H1 (cell line): ENCODE measurements around the gene FSD1. TPM values are rescaled to one million over a fixed set of nuclear protein-coding genes. Genes with fewer than 3 reads are reported as not detected.

Experiments
- CTCF ChIA-PET: fragments of 300-600 bp; sonication (Branson Sonifier 250); formaldehyde crosslinking; loops from one replicate; lab custom pipeline; 2021; ENCODE audit not compliant: partially characterized antibody; lab: Charles Lee
- POLR2A ChIA-PET: fragments of 300-600 bp; sonication (Branson Sonifier 250); formaldehyde crosslinking; loops from one replicate; lab custom pipeline; 2021; ENCODE audit warnings: inconsistent platforms; ENCODE audit not compliant: partially characterized antibody; lab: Charles Lee
- DNase-seq, 2 experiments: peaks; one replicate each; pipeline versions ENCODE4 v3.0.0 to v3.0.0-alpha.2; 2010 to 2022; ENCODE audit warnings: low spot score in 2 of 2, low read depth in 1 of 2, mixed read lengths in 1 of 2
- FAIRE-seq: peaks from 2 replicates; lab custom pipeline; 2011; peaks lifted over from hg19 to GRCh38; lab: Jason Lieb, UNC
- H2AFZ ChIP-seq: 2 replicates; pipeline ENCODE4 v1.8.1; 2012; ENCODE audit warnings: low read length, inconsistent platforms
- H2AK5ac ChIP-seq: 2 replicates; pipeline ENCODE4 v1.6.1; 2013; ENCODE audit warnings: low read depth, low read length
- H2BK120ac ChIP-seq: replicated peaks from 2 replicates; pipeline ENCODE3; 2013; ENCODE audit warnings: low read depth, low read length, inconsistent platforms
- H2BK12ac ChIP-seq: 2 replicates; pipeline ENCODE4 v1.6.1; 2013; ENCODE audit warnings: low read depth, low read length
- H2BK15ac ChIP-seq: 2 replicates; pipeline ENCODE4 v1.6.1; 2013; ENCODE audit warnings: low read length
- H2BK20ac ChIP-seq: 2 replicates; pipeline ENCODE4 v1.6.1; 2013; ENCODE audit warnings: low read length
- H2BK5ac ChIP-seq: 2 replicates; pipeline ENCODE4 v1.6.1; 2013; ENCODE audit warnings: low read depth, low read length
- H3K14ac ChIP-seq: 2 replicates; pipeline ENCODE4 v1.6.1; 2013; ENCODE audit warnings: inconsistent platforms; ENCODE audit not compliant: insufficient read length
- H3K18ac ChIP-seq: 2 replicates; pipeline ENCODE4 v1.6.1; 2013; ENCODE audit warnings: low read length; ENCODE audit errors: extremely low read depth
- H3K23ac ChIP-seq: 2 replicates; pipeline ENCODE4 v1.6.1; 2013; ENCODE audit warnings: inconsistent platforms; ENCODE audit not compliant: insufficient read length
- H3K23me2 ChIP-seq: 2 replicates; pipeline ENCODE4 v1.6.1; 2013; ENCODE audit warnings: low read depth, low read length
- H3K27ac ChIP-seq: 2 replicates; pipeline ENCODE4 v1.6.1; 2011; ENCODE audit warnings: low read depth, low read length, inconsistent platforms
- H3K27me3 ChIP-seq, 4 experiments: replicated peaks in 1 of 4; 1 replicate in 1 of 4; 2 replicates in 3 of 4; pipeline versions ENCODE4 v1.6.1 to v1.8.1; 2011 to 2013; ENCODE audit warnings: low read length in 3 of 4, mild to moderate bottlenecking in 3 of 4, inconsistent platforms in 2 of 4, mixed read lengths in 2 of 4, moderate library complexity in 1 of 4; ENCODE audit not compliant: control insufficient read depth in 3 of 4, insufficient read depth in 3 of 4; ENCODE audit errors: extremely low read depth in 1 of 4
- H3K36me3 ChIP-seq, 4 experiments: 2 replicates each; pipeline versions ENCODE4 v1.6.1 to v1.8.1; 2011 to 2013; ENCODE audit warnings: mild to moderate bottlenecking in 4 of 4, low read length in 3 of 4, moderate library complexity in 2 of 4, control low read depth in 1 of 4, inconsistent platforms in 1 of 4; ENCODE audit not compliant: insufficient read depth in 4 of 4, control insufficient read depth in 2 of 4
- H3K4ac ChIP-seq: replicated peaks from 2 replicates; pipeline ENCODE3; 2013; ENCODE audit warnings: low read length, low read depth, mixed read lengths, inconsistent platforms; ENCODE audit not compliant: insufficient read length
- H3K4me1 ChIP-seq, 4 experiments: replicated peaks in 1 of 4; 1 replicate in 1 of 4; 2 replicates in 3 of 4; pipeline versions ENCODE4 v1.6.1 to v1.8.1; 2011 to 2013; ENCODE audit warnings: low read length in 3 of 4, inconsistent platforms in 2 of 4, mixed read lengths in 1 of 4; ENCODE audit not compliant: insufficient read depth in 4 of 4, control insufficient read depth in 3 of 4
- H3K4me2 ChIP-seq, 2 experiments: 2 replicates each; pipeline versions ENCODE4 v1.6.1 to v1.8.1; 2011 to 2013; ENCODE audit warnings: low read depth in 2 of 2, low read length in 2 of 2, control low read depth in 1 of 2, inconsistent platforms in 1 of 2, mild to moderate bottlenecking in 1 of 2; ENCODE audit not compliant: insufficient read depth in 1 of 2
- H3K4me3 ChIP-seq, 4 experiments: fragments of 200-600, 300-600 bp in 1 of 4; sonication (generic), shearing (Covaris generic), sonication (Bioruptor Twin) in 1 of 4; 2 replicates each; pipeline versions ENCODE4 v1.5.1 to v1.8.1; 2011 to 2016; ENCODE audit warnings: low read length in 4 of 4, low read depth in 3 of 4, control low read depth in 2 of 4, inconsistent platforms in 2 of 4, mild to moderate bottlenecking in 2 of 4, mixed read lengths in 1 of 4, moderate library complexity in 1 of 4; ENCODE audit not compliant: insufficient read depth in 2 of 4; ENCODE audit errors: extremely low read depth in 1 of 4
- H3K56ac ChIP-seq: replicated peaks from 2 replicates; pipeline ENCODE3; 2013; ENCODE audit warnings: low read depth, mild to moderate bottlenecking, mixed read lengths, low read length, inconsistent platforms; ENCODE audit not compliant: insufficient read length
- H3K79me1 ChIP-seq: 2 replicates; pipeline ENCODE4 v1.6.1; 2013; ENCODE audit warnings: low read depth, low read length, control low read depth
- H3K79me2 ChIP-seq, 2 experiments: 2 replicates each; pipeline versions ENCODE4 v1.6.1 to v1.8.1; 2012 to 2013; ENCODE audit warnings: low read length in 2 of 2, mild to moderate bottlenecking in 2 of 2, inconsistent platforms in 1 of 2; ENCODE audit not compliant: insufficient read depth in 2 of 2, control insufficient read depth in 1 of 2
- H3K9ac ChIP-seq, 4 experiments: replicated peaks in 1 of 4; 1 replicate in 1 of 4; 2 replicates in 3 of 4; pipeline versions ENCODE4 v1.6.1 to v1.8.1; 2011 to 2013; ENCODE audit warnings: low read depth in 3 of 4, low read length in 3 of 4, control low read depth in 2 of 4, mild to moderate bottlenecking in 2 of 4, moderate library complexity in 2 of 4, inconsistent platforms in 1 of 4; ENCODE audit errors: extremely low read depth in 1 of 4
- H3K9me3 ChIP-seq, 2 experiments: 2 replicates each; pipeline versions ENCODE4 v1.6.1 to v1.8.1; 2012 to 2013; ENCODE audit warnings: mild to moderate bottlenecking in 2 of 2, moderate library complexity in 2 of 2, control low read depth in 1 of 2, inconsistent platforms in 1 of 2, low read depth in 1 of 2, low read length in 1 of 2, mixed read lengths in 1 of 2; ENCODE audit not compliant: insufficient read depth in 2 of 2
- H4K20me1 ChIP-seq, 2 experiments: replicated peaks in 1 of 2; 2 replicates each; pipeline versions ENCODE3 to v1.8.1; 2011 to 2013; ENCODE audit warnings: inconsistent platforms in 2 of 2, low read length in 2 of 2, mild to moderate bottlenecking in 1 of 2; ENCODE audit not compliant: insufficient read depth in 2 of 2, control insufficient read depth in 1 of 2
- H4K5ac ChIP-seq: 2 replicates; pipeline ENCODE4 v1.6.1; 2013; ENCODE audit warnings: low read length, low read depth, mixed read lengths, inconsistent platforms; ENCODE audit not compliant: insufficient read length
- H4K8ac ChIP-seq: 2 replicates; pipeline ENCODE4 v1.8.0; 2013; ENCODE audit warnings: mild to moderate bottlenecking, moderate library complexity, low read length, inconsistent platforms; ENCODE audit not compliant: insufficient read depth; ENCODE audit errors: extremely low read depth
- H4K91ac ChIP-seq: replicated peaks from 2 replicates; pipeline ENCODE3; 2013; ENCODE audit warnings: low read length, mixed read lengths, inconsistent platforms; ENCODE audit not compliant: insufficient read length
- CBX8 ChIP-seq: fragments of 300-800, 300-1000 bp; sonication (generic); IDR thresholded peaks from 2 replicates; pipeline ENCODE4 v1.7.1; 2016; ENCODE audit warnings: low read depth, low read length, borderline replicate concordance
- EP300 ChIP-seq, 2 experiments: IDR thresholded peaks; 1 replicate in 1 of 2; 2 replicates in 1 of 2; pipeline ENCODE4 v1.6.1; 2011 to 2012; ENCODE audit warnings: low read depth in 2 of 2, low read length in 2 of 2, mild to moderate bottlenecking in 2 of 2, borderline replicate concordance in 1 of 2, inconsistent platforms in 1 of 2, moderate library complexity in 1 of 2
- GABPA ChIP-seq: IDR thresholded peaks from 2 replicates; pipeline ENCODE4 v1.6.1; 2011; ENCODE audit warnings: mild to moderate bottlenecking, low read length, moderate library complexity, borderline replicate concordance; ENCODE audit not compliant: insufficient read depth
- WGBS, 2 experiments: shearing (Covaris generic) in 1 of 2; methylation state at CpG; one replicate each; pipeline versions ENCODE4 v1.1.6 to v1.1.7; 2013 to 2015; ENCODE audit warnings: low lambda C conversion rate in 2 of 2, mixed read lengths in 2 of 2, inconsistent platforms in 1 of 2, low coverage in 1 of 2, missing lambda C conversion rate in 1 of 2; ENCODE audit not compliant: insufficient replicate concordance in 2 of 2, insufficient coverage in 1 of 2, insufficient read length in 1 of 2; ENCODE audit errors: extremely low coverage in 1 of 2, missing lambda C conversion rate in 1 of 2; 5-methylcytosine and 5-hydroxymethylcytosine counted together
- polyA plus RNA-seq, 7 experiments: library from polyadenylated mRNA; depleted of rRNA in 3 of 7; stranded (reverse) in 5 of 7; unstranded in 2 of 7; fragments of >200 nt in 5 of 7; fragments of 200-250 nt in 2 of 7; gene quantifications; 1 replicate in 5 of 7; 2 replicates in 1 of 7; 4 replicates in 1 of 7; pipeline versions ENCODE4 v1.2.1 to v1.2.3, GENCODE V29; 2011 to 2013; ENCODE audit warnings: missing spikeins in 2 of 7, mixed read lengths in 2 of 7
- total RNA-seq: library from RNA; stranded (reverse); fragmentation: NEBNext Ultra II Directional; extraction: Animal tissue kit (Norgen Biotek cat#: 25700); gene quantifications from 2 replicates; pipeline ENCODE4 v1.2.1, GENCODE V29; 2021

Gene FSD1
- total and polyA plus RNA-seq, 2 of the 8 experiments (the other 6 are each of a cell fraction or from before 2014, with no cell fraction given): 58.8 to 181 TPM

GRCh38 chr19:4318460-4318859 is 14.1 kb downstream of the FSD1 start:
- H3K23me2 ChIP-seq: no peaks in the 10 kb centered on the region; the same call in 1 of the 2 replicates
- H2BK20ac ChIP-seq: no peak overlapping the region
- no peak overlapping the region for H3K4ac ChIP-seq
- H2BK5ac ChIP-seq: no peak overlapping the region
- no peak overlapping the region for H3K18ac ChIP-seq
- no peak overlapping the region for H3K4me2 ChIP-seq
- no peak for DNase-seq
- H2BK15ac ChIP-seq: no peak overlapping the region
- no peak overlapping the region for H3K27ac ChIP-seq
- no peaks in the 10 kb centered on the region for H3K79me1 ChIP-seq
- H3K23ac ChIP-seq: no peak overlapping the region
- H3K9ac ChIP-seq: no peak overlapping the region
- no peak overlapping the region for H4K5ac ChIP-seq
- H2BK120ac ChIP-seq: no peak overlapping the region
- H4K20me1 ChIP-seq: no peaks in the 10 kb centered on the region
- WGBS, 2 experiments: 85% methylated on average over 4 of the region's 7 CpGs; no CpG with 5 or more reads in 1 of the 2 experiments
- H4K8ac ChIP-seq: no peak overlapping the region; the same call in 1 of the 2 replicates
- no peak overlapping the region for H4K91ac ChIP-seq
- no peaks in the 10 kb centered on the region for H3K27me3 ChIP-seq
- H3K56ac ChIP-seq: no peak overlapping the region
- no peak overlapping the region for H2AK5ac ChIP-seq
- H2AFZ ChIP-seq: no peak overlapping the region
- no peak overlapping the region for H3K4me3 ChIP-seq
- no peak overlapping the region for H2BK12ac ChIP-seq
- H3K9me3 ChIP-seq: peaks cover 0 to 4% of the 10 kb centered on the region in 2 experiments; a peak in 2 of 4 replicates
- H3K79me2 ChIP-seq: no peaks in the 10 kb centered on the region
- H3K14ac ChIP-seq: no peak overlapping the region
- TF ChIP-seq CBX8 (no peak), GABPA (no peak), EP300 (IDR thresholded peaks at IDR 0.05; ENCODE audit: borderline replicate concordance in 1 of 2, low read depth in 2 of 2, low read length in 2 of 2) (no peak)
- H3K4me1 ChIP-seq: no peaks in the 10 kb centered on the region
- ChIA-PET CTCF (no interaction called here), POLR2A (interaction anchor here (1.4 to 7.4 kb wide), 3 partner anchors 10 to 70 kb away, joined by 3 to 86 read pairs (median 17); partner anchors contain the start of genes FSD1 and MPND)
- H3K36me3 ChIP-seq: peaks cover 3 to 35% (median 19%) of the 10 kb centered on the region in 4 experiments; a peak in 7 of 8 replicates
- no peak for FAIRE-seq
